OCI-LY3 (cell line): ENCODE results near the gene ENDOD1.

Source experiments
- H2AFZ ChIP-seq: fragments of 200-600, 300-600 bp; shearing (Covaris generic); 2 replicates; pipeline ENCODE4 v1.6.0; 2014; ENCODE audit warnings: antibody characterized with exemption, low read depth, low read length
- H3K27ac ChIP-seq: fragments of 200-600, 300-600 bp; sonication (generic); 2 replicates; pipeline ENCODE4 v1.5.1; 2014; ENCODE audit warnings: mild to moderate bottlenecking, low read length, moderate library complexity, mixed read lengths
- H3K27me3 ChIP-seq: fragments of 200-600, 300-600 bp; sonication (generic); 2 replicates; pipeline ENCODE4 v1.6.1; 2014; ENCODE audit warnings: low read depth, low read length, mixed read lengths
- H3K36me3 ChIP-seq: fragments of 200-600, 300-600 bp; sonication (generic); replicated peaks from 2 replicates; pipeline ENCODE3; 2014; ENCODE audit warnings: low read depth, low read length, mixed read lengths
- H3K4me1 ChIP-seq: fragments of 300-600, 200-600 bp; sonication (generic); 2 replicates; pipeline ENCODE4 v1.6.1; 2014; ENCODE audit warnings: low read length, mixed read lengths
- H3K4me2 ChIP-seq: fragments of 200-600, 300-600 bp; sonication (generic); 2 replicates; pipeline ENCODE4 v1.6.1; 2014; ENCODE audit warnings: low read length, mixed read lengths
- H3K4me3 ChIP-seq: fragments of 300-600, 200-600 bp; sonication (generic); 2 replicates; pipeline ENCODE4 v1.5.1; 2014; ENCODE audit warnings: antibody characterized with exemption, mild to moderate bottlenecking, low read length, moderate library complexity
- H3K79me2 ChIP-seq: fragments of 300-600, 200-600 bp; shearing (Covaris generic); 2 replicates; pipeline ENCODE4 v1.6.1; 2014; ENCODE audit warnings: mild to moderate bottlenecking, low read length, mixed read lengths
- H3K9ac ChIP-seq: fragments of 300-600, 200-600 bp; shearing (Covaris generic); 2 replicates; pipeline ENCODE4 v1.6.0; 2014; ENCODE audit warnings: mild to moderate bottlenecking, low read length, moderate library complexity
- H3K9me3 ChIP-seq: fragments of 200-600, 300-600 bp; shearing (Covaris generic); 2 replicates; pipeline ENCODE4 v1.6.1; 2014; ENCODE audit warnings: low read length, mixed read lengths; ENCODE audit not compliant: insufficient read depth
- H4K20me1 ChIP-seq: fragments of 200-600, 300-600 bp; sonication (generic); 2 replicates; pipeline ENCODE4 v1.6.1; 2016; ENCODE audit warnings: low read length, mixed read lengths; ENCODE audit not compliant: insufficient read depth
- EZH2phosphoT487 ChIP-seq: fragments of 200-600 bp; shearing (Covaris generic); IDR thresholded peaks from 2 replicates; pipeline ENCODE4 v1.6.1; 2018; ENCODE audit warnings: antibody characterized with exemption, mixed run types, low read depth
- TF ChIP-seq, protein P1 (sequence below): fragments of 200-600, 300-600 bp; sonication (generic); IDR thresholded peaks from 2 replicates; pipeline ENCODE4 v1.5.1; 2014; ENCODE audit warnings: antibody characterized with exemption, low read length, low read depth

Gene ENDOD1

DNA sequence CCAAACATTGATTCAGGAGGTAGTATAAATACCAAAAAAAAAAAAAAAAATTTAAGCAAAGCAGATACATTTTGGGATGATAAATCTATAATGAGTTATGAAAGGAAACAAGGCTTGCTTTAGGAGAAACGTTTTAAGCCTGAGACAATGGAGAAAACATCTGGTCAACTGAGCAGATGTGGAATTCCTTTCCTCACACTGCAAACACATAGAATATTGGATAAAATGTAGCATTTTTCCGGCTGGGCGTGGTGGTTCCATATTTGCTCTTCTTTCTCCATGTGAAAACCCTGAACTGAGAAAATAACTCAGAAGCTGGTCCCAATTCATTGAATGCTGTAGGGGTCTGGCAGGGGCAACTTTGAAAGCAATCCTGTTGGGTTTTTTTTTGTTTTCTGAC is 33.9 kb downstream of the ENDOD1 start:
- H3K9ac ChIP-seq = no peak overlapping the region
- no peaks in the 10 kb centered on the region for H4K20me1 ChIP-seq
- H2AFZ ChIP-seq = no peak overlapping the region
- H3K79me2 ChIP-seq = no peaks in the 10 kb centered on the region
- no peaks in the 10 kb centered on the region for H3K36me3 ChIP-seq
- no peak overlapping the region for H3K4me2 ChIP-seq
- TF ChIP-seq, protein P1, sequence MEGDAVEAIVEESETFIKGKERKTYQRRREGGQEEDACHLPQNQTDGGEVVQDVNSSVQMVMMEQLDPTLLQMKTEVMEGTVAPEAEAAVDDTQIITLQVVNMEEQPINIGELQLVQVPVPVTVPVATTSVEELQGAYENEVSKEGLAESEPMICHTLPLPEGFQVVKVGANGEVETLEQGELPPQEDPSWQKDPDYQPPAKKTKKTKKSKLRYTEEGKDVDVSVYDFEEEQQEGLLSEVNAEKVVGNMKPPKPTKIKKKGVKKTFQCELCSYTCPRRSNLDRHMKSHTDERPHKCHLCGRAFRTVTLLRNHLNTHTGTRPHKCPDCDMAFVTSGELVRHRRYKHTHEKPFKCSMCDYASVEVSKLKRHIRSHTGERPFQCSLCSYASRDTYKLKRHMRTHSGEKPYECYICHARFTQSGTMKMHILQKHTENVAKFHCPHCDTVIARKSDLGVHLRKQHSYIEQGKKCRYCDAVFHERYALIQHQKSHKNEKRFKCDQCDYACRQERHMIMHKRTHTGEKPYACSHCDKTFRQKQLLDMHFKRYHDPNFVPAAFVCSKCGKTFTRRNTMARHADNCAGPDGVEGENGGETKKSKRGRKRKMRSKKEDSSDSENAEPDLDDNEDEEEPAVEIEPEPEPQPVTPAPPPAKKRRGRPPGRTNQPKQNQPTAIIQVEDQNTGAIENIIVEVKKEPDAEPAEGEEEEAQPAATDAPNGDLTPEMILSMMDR = no peak
- TF ChIP-seq EZH2phosphoT487 = no peak
- H3K27ac ChIP-seq = no peak overlapping the region
- H3K4me1 ChIP-seq = no peaks in the 10 kb centered on the region
- H3K27me3 ChIP-seq = no peaks in the 10 kb centered on the region
- no peaks in the 10 kb centered on the region for H3K9me3 ChIP-seq
- no peak overlapping the region for H3K4me3 ChIP-seq

DNA sequence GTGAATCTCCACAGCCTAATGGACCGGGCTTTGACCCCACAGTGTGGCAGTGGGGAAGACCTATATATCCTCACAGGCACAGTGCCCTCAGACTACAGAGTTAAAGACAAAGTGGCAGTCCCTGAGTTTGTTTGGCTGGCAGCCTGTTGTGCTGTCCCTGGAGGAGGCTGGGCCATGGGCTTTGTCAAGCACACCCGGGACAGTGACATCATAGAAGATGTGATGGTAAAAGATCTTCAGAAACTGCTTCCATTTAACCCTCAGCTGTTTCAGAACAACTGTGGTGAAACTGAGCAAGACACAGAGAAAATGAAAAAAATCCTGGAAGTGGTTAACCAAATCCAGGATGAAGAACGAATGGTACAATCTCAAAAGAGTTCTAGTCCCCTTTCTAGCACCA is 39.0 kb downstream of the ENDOD1 start:
- TF ChIP-seq EZH2phosphoT487 = no peak
- TF ChIP-seq, protein P1 = no peak
- H4K20me1 ChIP-seq = no peaks in the 10 kb centered on the region
- H3K27me3 ChIP-seq = no peaks in the 10 kb centered on the region
- no peak overlapping the region for H3K27ac ChIP-seq
- H2AFZ ChIP-seq = no peak overlapping the region
- no peak overlapping the region for H3K9ac ChIP-seq
- H3K4me1 ChIP-seq = no peaks in the 10 kb centered on the region
- no peaks in the 10 kb centered on the region for H3K9me3 ChIP-seq
- H3K79me2 ChIP-seq = no peaks in the 10 kb centered on the region
- no peak overlapping the region for H3K4me2 ChIP-seq
- no peak overlapping the region for H3K4me3 ChIP-seq
- H3K36me3 ChIP-seq = no peaks in the 10 kb centered on the region

DNA sequence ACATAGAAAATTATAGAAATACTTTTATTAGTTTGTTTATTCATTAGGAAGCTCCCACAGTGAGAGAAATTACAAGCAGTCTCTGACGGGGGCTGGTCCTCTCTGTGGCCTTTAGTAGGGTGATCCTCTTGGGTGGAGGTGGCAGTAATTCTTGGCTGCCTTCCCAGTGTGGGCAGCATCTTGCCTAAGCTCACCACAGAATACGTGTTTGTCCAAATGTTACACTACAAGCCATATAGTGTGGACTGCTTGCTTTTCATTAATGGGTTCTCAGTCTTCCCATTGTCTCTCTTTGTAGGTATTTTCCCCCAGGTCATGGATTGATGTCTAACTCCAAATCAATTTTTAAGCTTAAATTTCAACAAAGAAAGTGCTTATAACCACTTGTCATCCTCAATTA is 43.3 kb downstream of the ENDOD1 start:
- Histone ChIP-seq H3K79me2 (no peaks in the 10 kb centered on the region), H3K27ac (no peak overlapping the region), H3K4me2 (no peak overlapping the region), H4K20me1 (no peaks in the 10 kb centered on the region), H3K9me3 (no peaks in the 10 kb centered on the region), H3K4me3 (no peak overlapping the region), H3K36me3 (no peaks in the 10 kb centered on the region), H3K4me1 (no peaks in the 10 kb centered on the region), H3K9ac (no peak overlapping the region), H2AFZ (no peak overlapping the region), H3K27me3 (no peaks in the 10 kb centered on the region)
- TF ChIP-seq, protein P1 = no peak
- no peak for TF ChIP-seq EZH2phosphoT487

DNA sequence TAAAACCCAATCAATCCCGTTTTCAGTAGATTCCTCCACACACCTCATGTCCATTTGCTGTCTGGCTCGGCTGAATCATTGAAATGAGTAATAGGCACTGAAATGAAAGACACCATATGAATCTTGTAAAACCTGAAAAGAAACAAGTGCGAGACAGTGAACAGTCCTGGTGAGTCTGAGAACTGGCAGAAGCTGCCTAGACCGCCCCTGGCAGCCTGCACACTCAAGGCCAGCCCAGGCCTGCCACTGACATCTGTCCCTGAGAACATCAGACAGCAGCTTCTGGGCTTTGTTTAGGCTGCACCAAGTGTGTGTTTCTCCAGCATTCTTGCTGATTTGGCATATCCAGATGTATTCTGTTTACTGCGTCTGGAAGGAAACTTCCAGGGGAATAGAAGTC is 44.8 kb downstream of the ENDOD1 start:
- no peaks in the 10 kb centered on the region for H3K9me3 ChIP-seq
- H3K9ac ChIP-seq = no peak overlapping the region
- no peaks in the 10 kb centered on the region for H3K36me3 ChIP-seq
- no peaks in the 10 kb centered on the region for H3K27me3 ChIP-seq
- H3K79me2 ChIP-seq = no peaks in the 10 kb centered on the region
- H4K20me1 ChIP-seq = no peaks in the 10 kb centered on the region
- H3K4me3 ChIP-seq = no peak overlapping the region
- H3K27ac ChIP-seq = no peak overlapping the region
- H3K4me1 ChIP-seq = 0 out of 2 replicates have a peak, but pooled peaks cover 3% of the 10 kb centered on the region
- no peak overlapping the region for H2AFZ ChIP-seq
- H3K4me2 ChIP-seq = no peak overlapping the region
- no peak for TF ChIP-seq EZH2phosphoT487
- TF ChIP-seq, protein P1 = no peak
